ENCODE measurements around the gene MLEC.

DNA sequence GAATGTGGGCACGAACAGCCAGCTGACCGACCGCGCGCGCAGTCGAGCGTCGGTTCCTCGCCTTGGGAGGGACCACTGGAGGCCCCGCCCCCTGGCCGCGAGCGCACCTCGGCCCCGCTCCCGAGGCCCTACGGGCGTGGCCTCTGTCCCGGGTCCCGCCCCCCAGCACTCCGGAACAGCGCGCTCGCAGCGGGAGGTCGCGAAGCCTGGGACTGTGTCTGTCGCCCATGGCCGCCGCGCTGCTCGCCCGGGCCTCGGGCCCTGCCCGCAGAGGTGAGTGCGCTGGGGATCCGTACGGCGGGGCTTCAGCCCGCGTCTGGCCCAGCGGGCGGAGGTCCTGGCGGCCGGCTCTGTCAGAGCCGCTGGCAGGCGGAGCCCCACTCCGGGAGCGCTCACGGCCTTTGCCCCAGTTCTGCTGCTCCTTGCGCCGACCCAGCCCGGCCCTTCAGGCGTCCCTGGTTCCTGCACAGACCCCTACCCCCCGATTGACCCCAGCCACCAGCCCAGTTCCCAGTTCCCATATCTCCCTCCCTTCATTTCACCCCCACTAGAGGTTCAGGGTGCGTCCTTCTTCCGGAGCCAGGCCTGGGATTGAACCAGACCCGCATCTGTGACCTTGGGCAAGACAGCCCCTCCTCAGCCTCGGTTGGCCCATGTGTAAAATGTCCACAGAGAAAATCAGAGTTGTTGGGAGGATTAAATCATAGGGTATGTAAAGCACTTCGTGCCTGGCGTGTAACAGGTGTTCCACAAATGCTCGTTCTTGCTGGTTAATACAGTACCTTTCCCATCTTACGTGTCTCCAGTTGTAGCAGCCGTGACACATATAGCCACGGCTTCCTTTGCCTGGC is 38.9 kb downstream of the MLEC start, which contains the start of gene ACADS:
- TF ChIP-seq, protein P1, sequence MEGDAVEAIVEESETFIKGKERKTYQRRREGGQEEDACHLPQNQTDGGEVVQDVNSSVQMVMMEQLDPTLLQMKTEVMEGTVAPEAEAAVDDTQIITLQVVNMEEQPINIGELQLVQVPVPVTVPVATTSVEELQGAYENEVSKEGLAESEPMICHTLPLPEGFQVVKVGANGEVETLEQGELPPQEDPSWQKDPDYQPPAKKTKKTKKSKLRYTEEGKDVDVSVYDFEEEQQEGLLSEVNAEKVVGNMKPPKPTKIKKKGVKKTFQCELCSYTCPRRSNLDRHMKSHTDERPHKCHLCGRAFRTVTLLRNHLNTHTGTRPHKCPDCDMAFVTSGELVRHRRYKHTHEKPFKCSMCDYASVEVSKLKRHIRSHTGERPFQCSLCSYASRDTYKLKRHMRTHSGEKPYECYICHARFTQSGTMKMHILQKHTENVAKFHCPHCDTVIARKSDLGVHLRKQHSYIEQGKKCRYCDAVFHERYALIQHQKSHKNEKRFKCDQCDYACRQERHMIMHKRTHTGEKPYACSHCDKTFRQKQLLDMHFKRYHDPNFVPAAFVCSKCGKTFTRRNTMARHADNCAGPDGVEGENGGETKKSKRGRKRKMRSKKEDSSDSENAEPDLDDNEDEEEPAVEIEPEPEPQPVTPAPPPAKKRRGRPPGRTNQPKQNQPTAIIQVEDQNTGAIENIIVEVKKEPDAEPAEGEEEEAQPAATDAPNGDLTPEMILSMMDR (conservative IDR thresholded peaks at IDR 0.05; ENCODE audit: low read length): no peak
- no peak for TF ChIP-seq EZH2phosphoT487 (IDR thresholded peaks at IDR 0.05; ENCODE audit: borderline replicate concordance, low read depth, low read length)
